ENCODE results near the gene TAGLN2. TPM values are rescaled to one million over a fixed set of nuclear protein-coding genes. Genes with fewer than 3 reads are reported as not detected.

Gene TAGLN2
- polyA plus RNA-seq, 4 donors, result 244 to 472 (median 400) TPM

DNA sequence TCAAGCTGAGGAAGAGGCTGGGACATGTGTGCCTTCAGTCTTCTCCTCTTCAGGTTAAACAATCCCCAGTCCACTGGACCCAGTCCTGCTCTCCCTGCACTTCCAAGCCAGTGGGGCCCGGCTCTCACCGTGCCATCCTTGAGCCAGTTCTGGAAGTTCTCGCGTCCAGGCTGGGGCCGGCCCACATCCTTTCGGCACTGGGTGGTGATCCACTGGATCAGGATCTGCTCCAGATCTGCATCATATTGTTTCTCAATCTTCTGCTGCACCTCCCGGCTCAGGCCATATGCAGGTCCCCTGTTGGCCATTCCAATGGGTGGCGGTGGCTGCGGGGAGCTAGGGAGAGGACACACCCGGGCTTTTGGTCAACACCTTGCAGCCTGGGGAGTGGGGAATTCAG is 5.1 kb downstream of the TAGLN2 start:
- H3K27me3 ChIP-seq (ENCODE audit: control insufficient read depth in 3 of 3, insufficient read depth in 3 of 3, low read length in 3 of 3), result no peaks in the 10 kb centered on the region
- no peaks in the 10 kb centered on the region for H3K9me3 ChIP-seq (ENCODE audit: control insufficient read depth in 2 of 2, insufficient read depth in 1 of 2, low read depth in 1 of 2, low read length in 1 of 2)
- H3K27ac ChIP-seq (ENCODE audit: low read depth in 1 of 3, low read length in 2 of 3), result no peak overlapping the region
- DNase-seq (no peak), FAIRE-seq (no peak)
- peaks cover 0 to 69% (median 10%) of the 10 kb centered on the region in 3 donors for H3K36me3 ChIP-seq (ENCODE audit: control insufficient read depth in 3 of 3, insufficient read depth in 2 of 3, low read depth in 1 of 3, low read length in 3 of 3)
- peaks cover 12 to 58% (median 15%) of the 10 kb centered on the region in 3 donors for H3K4me1 ChIP-seq (ENCODE audit: control insufficient read depth in 3 of 3, insufficient read depth in 2 of 3, low read depth in 1 of 3, low read length in 2 of 3)
- WGBS, 3 donors, result 88 to 93% (median 91%) methylated on average over 10 of the region's 10 CpGs
- H3K4me3 ChIP-seq (ENCODE audit: low read depth in 1 of 3, low read length in 3 of 3), result no peak overlapping the region

DNA sequence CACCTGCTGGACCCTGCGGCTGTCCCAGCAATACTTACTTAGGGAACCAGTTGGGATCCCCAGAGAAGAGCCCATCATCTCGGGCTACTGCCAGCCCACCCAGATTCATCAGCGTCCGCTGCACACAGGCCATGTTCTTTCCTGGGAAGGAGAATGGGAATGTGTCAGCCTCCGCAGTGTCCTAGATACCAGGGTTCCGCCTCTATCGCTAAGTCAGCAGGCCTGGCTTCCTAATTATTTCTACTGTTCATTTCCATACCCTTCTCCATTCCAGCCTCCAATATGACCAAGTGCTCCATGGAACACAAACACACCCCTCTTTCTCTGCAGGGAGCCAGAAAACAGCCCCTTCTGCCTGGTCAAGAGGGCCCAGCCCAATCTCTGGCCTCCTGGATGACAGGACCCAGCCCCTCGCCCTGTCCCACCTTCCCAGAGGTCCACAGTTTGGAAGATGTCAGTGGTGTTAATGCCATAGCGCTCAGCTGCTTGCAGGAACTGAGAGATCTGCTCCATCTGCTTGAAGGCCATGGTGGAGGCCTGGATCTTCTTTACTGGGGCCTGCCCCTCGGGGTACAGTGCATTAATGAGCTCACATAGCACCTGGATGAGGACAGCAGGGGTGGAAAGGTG is 6.0 kb downstream of the TAGLN2 start:
- peaks cover 0 to 69% (median 10%) of the 10 kb centered on the region in 3 donors for H3K36me3 ChIP-seq (ENCODE audit: control insufficient read depth in 3 of 3, insufficient read depth in 2 of 3, low read depth in 1 of 3, low read length in 3 of 3)
- no peak overlapping the region for H3K4me3 ChIP-seq (ENCODE audit: low read depth in 1 of 3, low read length in 3 of 3)
- DNase-seq (no peak), FAIRE-seq (no peak)
- no peaks in the 10 kb centered on the region for H3K27me3 ChIP-seq (ENCODE audit: control insufficient read depth in 3 of 3, insufficient read depth in 3 of 3, low read length in 3 of 3)
- peaks cover 12 to 58% (median 15%) of the 10 kb centered on the region in 3 donors for H3K4me1 ChIP-seq (ENCODE audit: control insufficient read depth in 3 of 3, insufficient read depth in 2 of 3, low read depth in 1 of 3, low read length in 2 of 3)
- 89 to 95% (median 94%) methylated on average over 10 of the region's 10 CpGs for WGBS, 3 donors
- H3K27ac ChIP-seq (ENCODE audit: low read depth in 1 of 3, low read length in 2 of 3), result peak overlapping the region in 1 of 3 donors; percentile 26
- no peaks in the 10 kb centered on the region for H3K9me3 ChIP-seq (ENCODE audit: control insufficient read depth in 2 of 2, insufficient read depth in 1 of 2, low read depth in 1 of 2, low read length in 1 of 2)

DNA sequence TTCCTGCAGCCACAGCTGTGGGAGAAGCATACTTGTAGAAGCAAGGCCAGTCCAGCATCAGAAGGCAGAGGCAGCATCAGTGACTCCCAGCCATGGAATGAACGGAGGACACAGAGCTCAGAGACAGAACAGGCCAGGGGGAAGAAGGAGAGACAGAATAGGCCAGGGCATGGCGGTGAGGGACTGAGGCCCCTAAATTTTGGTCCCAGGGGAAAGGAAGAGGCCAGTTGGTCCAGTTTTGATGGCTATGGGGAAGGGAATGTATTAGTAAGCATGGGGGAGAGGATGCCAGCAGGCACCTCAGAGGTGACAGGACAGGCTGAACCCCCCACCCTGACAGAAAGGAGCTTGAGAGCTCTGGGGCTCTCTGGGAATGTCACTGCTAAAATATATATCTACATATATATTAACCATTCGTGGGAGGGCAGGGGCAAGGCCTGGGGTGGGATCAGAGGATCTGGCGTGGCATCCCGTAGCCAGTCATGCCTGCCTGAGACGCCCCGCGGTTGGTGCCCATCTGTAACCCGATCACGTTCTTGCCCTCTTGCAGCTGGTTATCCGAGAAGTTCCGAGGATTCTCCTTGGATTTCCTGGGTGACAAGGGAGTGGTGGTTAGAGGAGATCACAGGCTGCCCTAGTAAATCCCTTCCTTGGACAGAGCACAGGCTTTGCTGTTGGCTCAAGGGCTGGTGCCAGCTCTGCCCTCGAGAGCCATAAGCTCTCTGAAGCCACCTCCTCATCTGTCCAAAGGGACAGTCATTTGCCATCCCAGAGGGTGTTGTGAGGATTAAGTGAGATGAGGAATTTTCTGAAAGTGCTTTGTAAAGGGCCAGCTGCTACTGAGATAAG is 6.7 kb downstream of the TAGLN2 start:
- FAIRE-seq, result no peak
- WGBS, 3 donors, result 80 to 90% (median 86%) methylated on average over 13 of the region's 13 CpGs
- H3K9me3 ChIP-seq (ENCODE audit: control insufficient read depth in 2 of 2, insufficient read depth in 1 of 2, low read depth in 1 of 2, low read length in 1 of 2), result no peaks in the 10 kb centered on the region
- H3K4me1 ChIP-seq (ENCODE audit: control insufficient read depth in 3 of 3, insufficient read depth in 2 of 3, low read depth in 1 of 3, low read length in 2 of 3), result peaks cover 15 to 56% (median 17%) of the 10 kb centered on the region in 3 donors
- H3K27me3 ChIP-seq (ENCODE audit: control insufficient read depth in 3 of 3, insufficient read depth in 3 of 3, low read length in 3 of 3), result no peaks in the 10 kb centered on the region
- H3K36me3 ChIP-seq (ENCODE audit: control insufficient read depth in 3 of 3, insufficient read depth in 2 of 3, low read depth in 1 of 3, low read length in 3 of 3), result peaks cover 0 to 67% (median 10%) of the 10 kb centered on the region in 3 donors
- H3K4me3 ChIP-seq (ENCODE audit: low read depth in 1 of 3, low read length in 3 of 3), result no peak overlapping the region
- H3K27ac ChIP-seq (ENCODE audit: low read depth in 1 of 3, low read length in 2 of 3), result peak overlapping the region in 1 of 3 donors; percentile 38
- no peak for DNase-seq

DNA sequence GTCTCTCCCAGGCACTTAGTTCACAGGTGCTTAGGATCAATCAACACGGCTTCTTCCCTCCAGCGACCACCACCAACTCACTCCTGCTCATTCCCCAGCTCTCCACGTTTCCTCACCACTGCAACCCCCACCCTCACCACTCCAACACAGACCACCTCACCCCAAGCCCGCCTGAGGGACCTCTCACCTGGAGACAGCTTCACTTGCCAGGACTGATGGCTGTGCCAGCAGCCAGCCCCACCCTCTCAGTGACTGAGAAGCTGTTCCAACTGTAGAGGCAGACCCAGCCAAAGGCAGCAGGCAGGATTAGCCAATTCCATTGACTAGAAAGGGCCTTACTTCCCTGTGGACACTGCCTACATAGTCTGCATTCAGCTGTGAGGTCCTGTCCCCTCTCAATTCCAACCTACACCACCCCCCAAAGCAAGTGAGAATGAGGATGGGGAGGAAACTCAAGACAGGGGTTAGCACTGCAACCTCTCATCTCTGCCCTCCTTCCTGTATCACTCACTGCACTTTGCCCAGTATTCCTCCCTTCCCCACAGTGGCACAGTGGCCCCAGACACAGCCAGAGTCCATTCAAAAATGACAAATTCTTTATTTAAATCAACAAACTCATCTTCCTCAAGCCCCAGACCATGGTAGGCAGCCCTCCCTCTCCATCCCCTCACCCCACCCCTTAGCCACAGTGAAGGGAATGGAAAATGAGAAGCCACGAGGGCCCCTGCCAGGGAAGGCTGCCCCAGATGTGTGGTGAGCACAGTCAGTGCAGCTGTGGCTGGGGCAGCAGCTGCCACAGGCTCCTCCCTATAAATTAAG is 7.6 kb downstream of the TAGLN2 start:
- no peak overlapping the region for H3K4me3 ChIP-seq (ENCODE audit: low read depth in 1 of 3, low read length in 3 of 3)
- 35 to 64% (median 52%) methylated on average over 5 of the region's 5 CpGs for WGBS, 3 donors
- no peak for FAIRE-seq
- H3K9me3 ChIP-seq (ENCODE audit: control insufficient read depth in 2 of 2, insufficient read depth in 1 of 2, low read depth in 1 of 2, low read length in 1 of 2), result no peaks in the 10 kb centered on the region
- peaks cover 0 to 58% (median 10%) of the 10 kb centered on the region in 3 donors for H3K36me3 ChIP-seq (ENCODE audit: control insufficient read depth in 3 of 3, insufficient read depth in 2 of 3, low read depth in 1 of 3, low read length in 3 of 3)
- no peaks in the 10 kb centered on the region for H3K27me3 ChIP-seq (ENCODE audit: control insufficient read depth in 3 of 3, insufficient read depth in 3 of 3, low read length in 3 of 3)
- peak in 1 of 2 donors; percentile 65 for DNase-seq
- H3K4me1 ChIP-seq (ENCODE audit: control insufficient read depth in 3 of 3, insufficient read depth in 2 of 3, low read depth in 1 of 3, low read length in 2 of 3), result peaks cover 12 to 54% (median 17%) of the 10 kb centered on the region in 3 donors
- H3K27ac ChIP-seq (ENCODE audit: low read depth in 1 of 3, low read length in 2 of 3), result peak overlapping the region in 2 of 3 donors; percentile 6 to 38

DNA sequence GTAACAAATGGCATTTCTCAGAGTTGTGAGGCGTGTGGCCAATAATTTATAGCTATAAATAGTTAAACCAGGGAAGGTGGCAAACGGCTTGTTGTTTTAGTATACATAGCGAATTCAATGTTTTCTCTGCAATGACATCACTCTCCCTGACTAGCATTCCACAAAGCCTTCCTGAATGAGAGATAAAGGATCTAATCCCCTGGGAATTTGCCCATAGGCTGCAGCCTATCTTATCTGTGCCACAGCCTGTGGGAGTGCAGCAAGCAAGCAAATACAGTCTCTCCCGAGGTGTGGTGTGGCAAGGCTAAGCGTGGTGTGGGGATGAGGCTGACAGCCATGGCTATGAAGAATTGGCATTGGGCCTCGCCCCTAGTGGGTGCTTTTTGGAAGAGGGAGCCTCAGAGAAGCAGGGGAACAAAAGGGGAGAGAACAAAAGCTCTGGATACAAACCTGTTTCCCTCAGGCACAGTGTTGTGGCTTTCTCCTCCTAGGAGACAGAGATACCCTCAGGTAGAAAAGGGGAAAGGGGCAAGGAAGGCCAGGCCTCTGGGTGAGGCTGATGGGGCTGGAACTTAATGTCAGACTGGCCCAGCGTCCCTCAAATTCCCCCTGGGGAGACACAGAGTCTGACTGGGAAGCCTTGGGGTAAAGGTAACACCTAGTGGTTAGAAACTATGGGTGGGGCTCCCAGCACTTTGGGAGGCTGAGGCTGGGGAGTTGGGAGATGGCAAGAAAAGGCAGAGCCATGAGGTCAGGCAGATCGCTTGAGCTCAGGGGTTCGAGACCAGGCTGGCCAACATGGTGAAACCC is 8.9 kb downstream of the TAGLN2 start:
- Histone ChIP-seq H3K27me3 (ENCODE audit: control insufficient read depth in 3 of 3, insufficient read depth in 3 of 3, low read length in 3 of 3) (no peaks in the 10 kb centered on the region), H3K4me1 (ENCODE audit: control insufficient read depth in 3 of 3, insufficient read depth in 2 of 3, low read depth in 1 of 3, low read length in 2 of 3) (peaks cover 7 to 50% (median 11%) of the 10 kb centered on the region in 3 donors)
- WGBS, 3 donors, result 27 to 51% (median 44%) methylated on average over 9 of the region's 9 CpGs

DNA sequence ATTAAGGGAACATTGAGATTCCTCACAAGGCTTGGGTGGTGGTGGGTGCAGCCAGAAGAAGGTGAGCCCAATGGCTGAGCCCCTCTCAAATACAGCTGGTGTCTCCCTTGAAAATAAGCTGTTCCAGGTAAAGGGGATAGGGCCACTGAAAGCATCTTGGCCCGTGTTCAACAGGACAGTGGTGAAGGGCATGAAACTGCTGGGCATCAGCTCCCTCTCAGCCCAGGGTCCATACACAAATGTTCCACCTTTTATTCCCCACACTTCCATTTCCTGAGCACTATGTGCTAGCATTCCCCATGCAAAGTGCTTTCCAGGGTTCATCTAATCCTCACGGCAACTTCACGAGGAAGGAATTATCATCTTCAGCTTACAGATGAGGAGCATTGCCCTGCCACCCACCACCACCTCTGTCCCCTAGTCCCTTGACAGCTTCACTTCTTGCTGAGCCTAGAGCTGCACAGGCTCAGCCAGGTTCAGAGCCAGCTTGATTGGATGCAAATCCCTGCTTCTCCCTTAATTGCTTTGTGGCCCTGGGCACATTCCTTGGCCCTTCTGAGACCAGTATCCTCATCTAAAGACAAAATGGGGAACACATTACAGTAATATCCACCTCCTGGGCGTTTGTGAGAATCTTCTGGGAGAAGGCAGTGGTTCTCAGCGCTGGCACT is 9.6 kb downstream of the TAGLN2 start:
- DNase-seq (no peak), FAIRE-seq (no peak)
- no peaks in the 10 kb centered on the region for H3K9me3 ChIP-seq (ENCODE audit: control insufficient read depth in 2 of 2, insufficient read depth in 1 of 2, low read depth in 1 of 2, low read length in 1 of 2)
- H3K36me3 ChIP-seq (ENCODE audit: control insufficient read depth in 3 of 3, insufficient read depth in 2 of 3, low read depth in 1 of 3, low read length in 3 of 3), result peaks cover 0 to 45% (median 10%) of the 10 kb centered on the region in 3 donors
- peak overlapping the region in 1 of 3 donors; percentile 23 for H3K27ac ChIP-seq (ENCODE audit: low read depth in 1 of 3, low read length in 2 of 3)
- H3K4me3 ChIP-seq (ENCODE audit: low read depth in 1 of 3, low read length in 3 of 3), result no peak overlapping the region
- 39 to 54% (median 40%) methylated on average over 5 of the region's 5 CpGs for WGBS, 3 donors
- H3K4me1 ChIP-seq (ENCODE audit: control insufficient read depth in 3 of 3, insufficient read depth in 2 of 3, low read depth in 1 of 3, low read length in 2 of 3), result peaks cover 7 to 56% (median 7%) of the 10 kb centered on the region in 3 donors
- H3K27me3 ChIP-seq (ENCODE audit: control insufficient read depth in 3 of 3, insufficient read depth in 3 of 3, low read length in 3 of 3), result no peaks in the 10 kb centered on the region

More for the DNA sequence above, 8.9 kb downstream of the TAGLN2 start:
- H3K4me3 ChIP-seq (ENCODE audit: low read depth in 1 of 3, low read length in 3 of 3), result no peak overlapping the region
- FAIRE-seq, result no peak
- no peaks in the 10 kb centered on the region for H3K9me3 ChIP-seq (ENCODE audit: control insufficient read depth in 2 of 2, insufficient read depth in 1 of 2, low read depth in 1 of 2, low read length in 1 of 2)
- peak overlapping the region; percentile 1 to 66 (median 8) for H3K27ac ChIP-seq (ENCODE audit: low read depth in 1 of 3, low read length in 2 of 3)
- H3K36me3 ChIP-seq (ENCODE audit: control insufficient read depth in 3 of 3, insufficient read depth in 2 of 3, low read depth in 1 of 3, low read length in 3 of 3), result peaks cover 0 to 46% (median 10%) of the 10 kb centered on the region in 3 donors
- DNase-seq, result peak; percentile 60 to 77

DNA sequence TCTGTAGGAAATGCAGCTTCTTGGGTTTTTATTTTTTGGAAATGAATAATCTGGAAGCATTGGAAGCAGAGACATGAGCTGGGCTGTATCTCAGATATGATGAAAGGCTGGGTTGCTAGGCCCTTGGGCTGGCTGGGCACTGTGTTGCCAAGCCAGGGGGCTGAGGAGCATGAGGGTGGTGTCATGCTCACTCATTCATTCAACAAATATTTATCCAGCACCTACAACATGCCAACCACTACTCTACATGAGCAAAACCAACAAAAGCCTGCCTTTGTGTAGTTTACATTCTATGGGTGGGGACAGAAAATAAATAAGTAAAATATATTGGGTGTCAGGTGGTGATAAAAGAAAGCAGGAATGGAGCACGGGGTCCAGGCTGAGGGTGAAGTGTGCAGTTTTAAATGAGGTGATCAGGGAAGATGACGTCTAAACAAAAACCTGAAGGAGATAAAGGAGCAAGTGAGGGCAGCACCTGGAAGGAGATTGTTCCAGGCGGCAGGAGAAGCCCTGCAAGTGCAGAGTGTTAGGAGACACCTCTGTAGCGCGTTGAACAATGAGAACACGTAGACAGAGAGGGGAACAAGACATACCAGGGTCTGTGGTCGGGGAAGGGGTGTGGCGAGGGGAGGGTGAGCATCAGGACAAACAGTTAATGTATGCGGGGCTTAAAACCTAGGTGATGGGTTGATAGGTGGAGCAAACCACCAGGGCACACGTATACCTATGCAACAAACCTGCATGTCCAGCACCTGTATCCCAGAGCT is 10.9 kb downstream of the TAGLN2 start:
- Histone ChIP-seq H3K4me1 (ENCODE audit: control insufficient read depth in 3 of 3, insufficient read depth in 2 of 3, low read depth in 1 of 3, low read length in 2 of 3) (peaks cover 5 to 64% (median 15%) of the 10 kb centered on the region in 3 donors), H3K27ac (ENCODE audit: low read depth in 1 of 3, low read length in 2 of 3) (peak overlapping the region in 1 of 3 donors; percentile 12), H3K4me3 (ENCODE audit: low read depth in 1 of 3, low read length in 3 of 3) (no peak overlapping the region), H3K9me3 (ENCODE audit: control insufficient read depth in 2 of 2, insufficient read depth in 1 of 2, low read depth in 1 of 2, low read length in 1 of 2) (no peaks in the 10 kb centered on the region), H3K27me3 (ENCODE audit: control insufficient read depth in 3 of 3, insufficient read depth in 3 of 3, low read length in 3 of 3) (no peaks in the 10 kb centered on the region), H3K36me3 (ENCODE audit: control insufficient read depth in 3 of 3, insufficient read depth in 2 of 3, low read depth in 1 of 3, low read length in 3 of 3) (peaks cover 0 to 33% (median 10%) of the 10 kb centered on the region in 3 donors)
- FAIRE-seq (no peak), DNase-seq (no peak)
- 83 to 89% (median 83%) methylated on average over 10 of the region's 10 CpGs for WGBS, 3 donors

Measured in small intestine (tissue), 7 donors.